Skeletal muscle tissue (tissue), 4 donors: ENCODE measurements around the gene DPYSL4. TPM values are rescaled to one million over a fixed set of nuclear protein-coding genes. Genes with fewer than 3 reads are reported as not detected.

Source experiments
- H3K27ac ChIP-seq: one replicate; pipeline ENCODE4 v1.7.0; 2013; ENCODE audit warnings: mild to moderate bottlenecking, low read depth, low read length, inconsistent platforms
- H3K27me3 ChIP-seq, 3 donors: one replicate each; pipeline ENCODE4 v1.7.0; 2013; ENCODE audit warnings: low read length in 3 of 3; ENCODE audit not compliant: control insufficient read depth in 3 of 3, insufficient read depth in 3 of 3
- H3K36me3 ChIP-seq, 3 donors: one replicate each; pipeline ENCODE4 v1.7.0; 2013; ENCODE audit warnings: low read length in 3 of 3; ENCODE audit not compliant: control insufficient read depth in 3 of 3, insufficient read depth in 3 of 3
- H3K4me1 ChIP-seq, 3 donors: one replicate each; pipeline ENCODE4 v1.7.0; 2013; ENCODE audit warnings: low read length in 3 of 3, mild to moderate bottlenecking in 3 of 3; ENCODE audit not compliant: control insufficient read depth in 3 of 3, insufficient read depth in 3 of 3
- H3K4me3 ChIP-seq, 3 donors: one replicate each; pipeline ENCODE4 v1.7.0; 2013; ENCODE audit warnings: low read length in 3 of 3
- H3K9ac ChIP-seq, 3 donors: one replicate each; pipeline ENCODE4 v1.7.0; 2013; ENCODE audit warnings: low read length in 3 of 3, mild to moderate bottlenecking in 3 of 3, moderate library complexity in 2 of 3, low read depth in 1 of 3
- H3K9me3 ChIP-seq, 3 donors: one replicate each; pipeline ENCODE4 v1.7.0; 2013; ENCODE audit warnings: low read length in 3 of 3; ENCODE audit not compliant: control insufficient read depth in 3 of 3
- total RNA-seq: library from RNA; depleted of rRNA; stranded (reverse); fragments of >200 nt; gene quantifications from one replicate; pipeline ENCODE4 v1.2.3, GENCODE V29; 2014
- donor health status: Osteomylitis.

DPYSL4 gene
- total RNA-seq, 1 donor from 2014 or later: 1.0 TPM

- no peak overlapping the region for H3K9ac ChIP-seq
- H3K4me3 ChIP-seq: no peak overlapping the region
- no peak overlapping the region for H3K27ac ChIP-seq
- H3K9me3 ChIP-seq: no peaks in the 10 kb centered on the region
- no peaks in the 10 kb centered on the region for H3K36me3 ChIP-seq
- peaks cover 0 to 2% (median 0%) of the 10 kb centered on the region in 3 donors for H3K27me3 ChIP-seq
- no peaks in the 10 kb centered on the region for H3K4me1 ChIP-seq
These were observed 13.1 kb downstream of the DPYSL4 start for GRCh38 chr10:132199854-132200311.

DNA sequence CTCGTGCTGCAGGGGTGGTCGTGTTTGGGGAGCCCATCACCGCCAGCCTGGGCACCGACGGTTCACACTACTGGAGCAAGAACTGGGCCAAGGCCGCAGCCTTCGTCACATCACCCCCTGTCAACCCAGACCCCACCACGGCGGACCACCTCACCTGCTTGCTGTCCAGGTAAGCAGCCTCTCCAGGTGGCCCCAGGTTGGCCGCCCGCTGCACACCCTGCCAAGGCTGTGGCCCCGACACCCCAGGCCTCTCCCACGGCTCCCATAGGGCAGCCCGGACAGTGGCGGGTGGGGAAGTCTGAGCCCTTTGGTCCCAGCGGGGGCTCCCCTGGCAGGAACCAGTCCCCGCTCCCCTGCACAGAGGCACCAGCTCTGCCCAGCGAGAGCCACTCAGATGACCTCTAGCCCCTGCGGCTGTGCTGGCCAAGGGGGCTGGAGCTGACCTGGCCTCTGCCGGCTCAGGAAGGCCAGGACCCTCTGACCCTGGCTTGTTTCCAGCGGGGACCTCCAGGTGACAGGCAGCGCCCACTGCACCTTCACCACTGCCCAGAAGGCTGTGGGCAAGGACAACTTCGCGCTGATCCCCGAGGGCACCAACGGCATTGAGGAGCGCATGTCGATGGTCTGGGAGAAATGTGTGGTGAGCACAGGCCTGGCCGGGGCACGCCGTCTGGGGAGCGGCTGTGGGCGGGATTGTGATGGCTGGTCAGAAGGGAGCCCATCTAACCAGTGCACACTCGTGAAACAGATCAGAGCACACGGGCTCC is 13.8 kb downstream of the DPYSL4 start:
- Histone ChIP-seq H3K36me3 (no peaks in the 10 kb centered on the region), H3K9ac (no peak overlapping the region), H3K4me3 (no peak overlapping the region), H3K4me1 (no peaks in the 10 kb centered on the region), H3K27me3 (peaks cover 0 to 2% (median 0%) of the 10 kb centered on the region in 3 donors), H3K9me3 (no peaks in the 10 kb centered on the region), H3K27ac (no peak overlapping the region)

- H3K9ac ChIP-seq: no peak overlapping the region
- no peaks in the 10 kb centered on the region for H3K9me3 ChIP-seq
- no peaks in the 10 kb centered on the region for H3K36me3 ChIP-seq
- H3K4me3 ChIP-seq: no peak overlapping the region
- no peaks in the 10 kb centered on the region for H3K4me1 ChIP-seq
- H3K27me3 ChIP-seq: peaks cover 0 to 2% (median 0%) of the 10 kb centered on the region in 3 donors
- no peak overlapping the region for H3K27ac ChIP-seq
These were observed 14.6 kb downstream of the DPYSL4 start for GRCh38 chr10:132201111-132201969.

DNA sequence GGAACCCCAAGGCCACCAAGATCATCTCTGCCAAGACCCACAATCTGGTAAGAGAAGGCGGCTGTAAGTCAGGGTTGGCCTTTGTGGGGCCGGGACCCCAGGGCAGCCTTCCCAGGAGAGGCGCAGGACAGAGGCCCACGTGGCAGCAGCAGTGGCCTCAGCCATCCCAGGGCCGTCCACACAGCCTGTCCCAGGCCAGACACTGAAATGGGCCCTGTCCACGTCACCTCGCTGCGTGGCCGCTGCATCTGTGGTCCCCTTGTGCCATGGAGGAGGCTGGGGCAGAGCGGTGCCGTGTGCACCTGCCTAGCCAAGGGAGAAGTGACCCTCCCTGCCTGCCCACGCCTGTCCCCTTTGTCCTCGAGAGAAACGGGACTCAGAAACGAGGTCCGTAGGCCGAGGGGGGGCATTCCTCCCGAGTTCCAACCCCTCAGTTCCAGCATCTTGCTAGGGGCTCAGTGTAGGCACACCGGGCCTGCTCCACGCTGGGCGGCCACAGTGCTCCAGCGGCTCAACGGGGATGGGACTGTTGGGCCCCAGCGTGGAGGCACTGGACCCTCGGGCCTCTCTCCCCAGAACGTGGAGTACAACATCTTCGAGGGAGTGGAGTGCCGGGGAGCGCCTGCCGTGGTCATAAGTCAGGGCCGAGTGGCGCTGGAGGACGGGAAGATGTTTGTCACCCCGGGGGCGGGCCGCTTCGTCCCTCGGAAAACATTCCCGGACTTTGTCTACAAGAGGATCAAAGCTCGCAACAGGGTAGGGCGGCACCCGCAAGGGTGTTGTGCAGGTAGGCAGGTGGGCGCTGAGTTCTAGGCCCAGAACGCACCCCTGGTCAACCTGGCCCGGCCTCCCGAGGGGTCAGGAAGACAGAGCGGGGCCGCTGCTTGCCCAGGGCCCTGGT is 15.6 kb downstream of the DPYSL4 start:
- Histone ChIP-seq H3K9me3 (no peaks in the 10 kb centered on the region), H3K27ac (no peak overlapping the region), H3K36me3 (no peaks in the 10 kb centered on the region), H3K4me1 (no peaks in the 10 kb centered on the region), H3K9ac (no peak overlapping the region), H3K4me3 (no peak overlapping the region), H3K27me3 (peaks cover 0 to 2% (median 0%) of the 10 kb centered on the region in 3 donors)

DNA sequence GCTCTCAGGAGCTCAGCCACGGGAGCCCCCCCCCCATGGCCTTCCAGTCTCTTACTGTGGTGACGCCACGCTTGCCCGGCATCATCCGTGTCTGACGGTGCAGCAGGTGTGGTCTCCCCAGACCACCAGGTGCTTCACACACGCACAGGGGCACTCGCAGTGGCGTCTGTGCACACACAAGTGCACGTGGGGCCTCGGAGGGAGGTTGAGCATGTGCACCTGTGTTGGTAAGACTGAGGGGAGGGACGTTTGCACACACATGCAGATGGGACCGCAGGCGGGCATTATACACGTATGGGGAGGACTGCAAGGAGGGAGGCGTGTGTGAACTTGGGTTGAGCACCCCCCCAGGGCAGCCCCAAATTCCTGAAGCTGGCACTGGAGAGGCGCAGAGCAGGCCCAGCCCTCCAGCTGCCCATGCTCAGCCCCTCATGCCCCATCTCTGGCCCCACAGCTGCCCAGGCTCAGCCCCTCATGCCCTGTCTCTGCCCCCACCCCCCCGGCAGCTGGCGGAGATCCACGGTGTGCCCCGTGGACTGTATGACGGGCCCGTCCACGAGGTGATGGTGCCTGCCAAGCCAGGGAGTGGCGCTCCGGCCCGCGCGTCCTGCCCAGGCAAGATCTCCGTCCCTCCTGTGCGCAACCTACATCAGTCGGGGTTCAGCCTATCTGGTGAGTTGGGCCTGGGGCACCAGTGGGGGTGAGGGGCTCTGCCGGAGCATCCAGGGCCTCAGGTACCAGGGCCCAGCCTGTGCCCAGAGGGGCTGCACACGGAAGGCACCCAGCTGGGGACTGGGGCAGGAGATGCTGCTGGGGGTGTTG is 16.7 kb downstream of the DPYSL4 start:
- no peaks in the 10 kb centered on the region for H3K36me3 ChIP-seq
- peaks cover 0 to 2% (median 0%) of the 10 kb centered on the region in 3 donors for H3K27me3 ChIP-seq
- H3K4me3 ChIP-seq: no peak overlapping the region
- H3K9ac ChIP-seq: no peak overlapping the region
- H3K4me1 ChIP-seq: peaks cover 0 to 6% (median 6%) of the 10 kb centered on the region in 3 donors
- no peaks in the 10 kb centered on the region for H3K9me3 ChIP-seq
- H3K27ac ChIP-seq: no peak overlapping the region

DNA sequence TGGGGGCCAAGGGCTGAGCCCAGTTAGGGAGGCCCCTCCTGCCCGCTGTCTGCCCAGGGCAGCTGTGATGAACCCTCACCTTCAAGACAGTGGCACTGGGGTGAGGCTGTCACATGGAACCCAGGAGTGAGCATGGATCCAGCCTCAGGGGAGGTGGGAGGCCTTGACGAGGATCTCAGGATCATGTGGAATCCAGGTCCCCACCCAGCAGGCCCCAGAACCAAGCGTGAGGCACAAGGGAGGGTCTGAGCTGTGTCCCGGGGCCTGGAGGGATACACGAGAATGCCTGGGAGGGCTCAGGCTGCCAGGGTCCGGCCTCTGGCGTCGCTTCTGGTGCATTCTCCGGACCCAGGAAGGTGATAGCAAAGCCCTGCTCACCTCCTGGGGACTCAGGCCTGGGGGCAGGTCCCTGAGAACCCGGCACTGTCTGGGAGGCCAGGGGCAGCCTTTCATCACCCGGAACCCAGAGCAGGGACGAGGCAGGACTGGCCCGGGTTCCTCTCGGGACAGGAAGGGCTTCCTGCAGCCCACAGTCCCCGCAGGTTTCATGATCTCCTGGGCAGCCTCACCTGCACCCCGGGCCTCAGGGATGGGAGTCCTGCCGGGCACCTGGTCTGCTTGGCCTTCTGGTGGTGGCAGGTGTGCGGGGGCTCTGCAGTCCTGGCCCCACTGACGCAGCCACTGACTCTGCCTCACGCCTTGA is 17.5 kb downstream of the DPYSL4 start:
- no peaks in the 10 kb centered on the region for H3K36me3 ChIP-seq
- no peak overlapping the region for H3K9ac ChIP-seq
- no peaks in the 10 kb centered on the region for H3K9me3 ChIP-seq
- peaks cover 0 to 13% (median 11%) of the 10 kb centered on the region in 3 donors for H3K4me1 ChIP-seq
- peaks cover 0 to 2% (median 0%) of the 10 kb centered on the region in 3 donors for H3K27me3 ChIP-seq
- H3K27ac ChIP-seq: no peak overlapping the region
- no peak overlapping the region for H3K4me3 ChIP-seq

DNA sequence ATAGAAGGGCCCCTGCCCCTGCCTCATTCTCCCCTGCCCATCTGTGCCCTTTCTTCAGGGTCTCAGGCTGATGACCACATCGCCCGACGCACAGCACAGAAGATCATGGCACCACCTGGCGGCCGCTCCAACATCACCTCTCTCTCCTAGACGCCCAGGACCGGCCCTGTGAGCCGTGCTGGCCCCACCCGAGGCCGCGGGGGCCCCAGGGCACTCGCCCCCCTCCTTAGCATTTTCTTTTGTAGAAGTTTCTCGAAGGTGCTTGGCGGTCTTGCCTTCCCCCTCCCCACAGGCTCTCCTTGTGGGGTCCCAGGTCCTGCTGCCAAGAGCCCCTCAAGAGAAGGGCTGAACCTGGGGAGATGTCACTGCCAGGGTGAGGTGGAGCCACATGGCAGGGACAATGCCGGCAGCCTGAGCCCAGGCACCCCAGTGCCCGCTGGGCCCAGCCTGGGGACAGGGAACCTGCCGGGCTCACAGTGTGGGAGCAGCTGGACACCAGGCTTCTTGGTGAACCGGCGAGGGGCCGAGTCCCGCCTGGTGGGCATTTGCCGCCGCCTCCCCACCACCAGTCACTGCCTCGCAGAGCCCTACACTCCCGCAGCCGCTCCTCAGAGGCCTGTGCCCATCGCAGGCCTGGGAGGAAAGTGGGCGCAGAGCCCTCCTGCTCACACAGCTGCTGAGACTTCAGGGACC is 18.2 kb downstream of the DPYSL4 start:
- no peaks in the 10 kb centered on the region for H3K36me3 ChIP-seq
- H3K27me3 ChIP-seq: peaks cover 0 to 2% (median 0%) of the 10 kb centered on the region in 3 donors
- H3K27ac ChIP-seq: no peak overlapping the region
- H3K9ac ChIP-seq: no peak overlapping the region
- H3K4me1 ChIP-seq: peaks cover 0 to 15% (median 11%) of the 10 kb centered on the region in 3 donors
- H3K9me3 ChIP-seq: no peaks in the 10 kb centered on the region
- no peak overlapping the region for H3K4me3 ChIP-seq

DNA sequence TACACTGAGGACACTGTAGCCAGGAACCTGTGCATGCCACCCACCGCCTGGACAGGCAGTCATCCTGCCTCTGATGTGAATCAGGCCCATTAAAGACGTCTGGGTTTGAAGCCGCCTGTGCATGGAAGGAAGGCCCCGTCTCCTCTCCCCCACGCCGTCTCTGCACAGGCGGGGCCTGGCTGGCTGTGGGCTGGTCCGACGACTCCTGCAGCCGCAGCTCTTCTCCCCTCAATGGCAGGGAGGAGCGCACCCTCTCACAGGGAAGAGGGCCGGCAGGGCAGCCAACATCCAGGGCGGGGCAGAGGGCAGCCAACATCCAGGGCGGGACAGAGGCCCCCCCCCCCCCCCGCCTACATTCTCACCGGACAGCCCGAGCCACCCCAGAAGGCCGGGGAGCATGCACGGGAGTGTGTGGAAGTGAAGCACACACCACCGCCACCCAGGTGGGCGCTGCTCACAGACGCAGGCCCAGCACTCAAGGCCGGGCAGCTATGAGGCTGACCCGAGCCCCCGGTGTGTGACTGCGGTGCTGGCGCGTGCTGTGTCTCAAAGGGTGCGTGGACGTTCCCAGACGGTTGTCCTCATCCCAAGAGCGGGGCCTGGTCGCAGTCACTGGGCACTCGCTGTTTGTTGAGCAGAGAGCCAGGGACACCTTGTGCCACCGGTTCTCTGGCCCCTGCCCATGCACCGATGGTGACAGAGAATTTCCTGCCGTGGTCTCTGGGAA is 19.1 kb downstream of the DPYSL4 start:
- no peak overlapping the region for H3K27ac ChIP-seq
- H3K36me3 ChIP-seq: no peaks in the 10 kb centered on the region
- no peak overlapping the region for H3K4me3 ChIP-seq
- H3K9ac ChIP-seq: no peak overlapping the region
- H3K9me3 ChIP-seq: no peaks in the 10 kb centered on the region
- H3K4me1 ChIP-seq: peaks cover 0 to 15% (median 11%) of the 10 kb centered on the region in 3 donors
- H3K27me3 ChIP-seq: peaks cover 0 to 2% (median 0%) of the 10 kb centered on the region in 3 donors
